SK-N-SH (cell line): Measurements from ENCODE around the gene GALNT13. TPM values are rescaled to one million over a fixed set of nuclear protein-coding genes. Genes with fewer than 3 reads are reported as not detected.

Experiments used
- CTCF ChIA-PET: fragments of 300-600, 350-600 bp; formaldehyde crosslinking; extraction: SDS; loops from one replicate; lab custom pipeline; 2021; lab: Yijun Ruan, JAX
- POLR2A ChIA-PET: fragments of 350-600 bp; sonication (Branson Sonifier 250); formaldehyde crosslinking; extraction: SDS; loops from one replicate; lab custom pipeline; 2020; ENCODE audit warnings: antibody characterized with exemption, inconsistent platforms; lab: Yijun Ruan, JAX
- DNase-seq: peaks from one replicate; pipeline ENCODE4 v3.0.0; 2012
- H2AFZ ChIP-seq: fragments of 200-600 bp; sonication (generic); 2 replicates; pipeline ENCODE4 v1.8.1; 2016; ENCODE audit warnings: antibody characterized with exemption, mild to moderate bottlenecking, low read depth
- H3F3A ChIP-seq: fragments of 200-600 bp; sonication (generic); replicated peaks from 2 replicates; pipeline ENCODE3; 2016; ENCODE audit warnings: antibody characterized with exemption, mild to moderate bottlenecking; ENCODE audit not compliant: insufficient read depth
- H3K27ac ChIP-seq, 2 experiments: fragments of 200-500 bp in 1 of 2; fragments of 200-600 bp in 1 of 2; sonication (Bioruptor generic) in 1 of 2; sonication (generic), shearing (Covaris generic) in 1 of 2; 2 replicates each; pipeline versions ENCODE4 v1.5.1 to v1.6.1; 2014 to 2016; ENCODE audit warnings: low read depth in 2 of 2, inconsistent platforms in 1 of 2, low read length in 1 of 2, mild to moderate bottlenecking in 1 of 2, mixed read lengths in 1 of 2
- H3K27me3 ChIP-seq: fragments of 200-600 bp; sonication (generic), shearing (Covaris generic); 2 replicates; pipeline ENCODE4 v1.6.1; 2016; ENCODE audit warnings: mixed run types; ENCODE audit not compliant: insufficient read depth
- H3K36me3 ChIP-seq, 2 experiments: fragments of 200-500 bp in 1 of 2; fragments of 200-600 bp in 1 of 2; sonication (Bioruptor generic) in 1 of 2; sonication (generic) in 1 of 2; replicated peaks in 1 of 2; 2 replicates each; pipeline versions ENCODE3 to v1.5.1; 2014 to 2016; ENCODE audit warnings: low read length in 1 of 2, mild to moderate bottlenecking in 1 of 2; ENCODE audit not compliant: insufficient read depth in 2 of 2, control insufficient read depth in 1 of 2
- H3K4me1 ChIP-seq, 2 experiments: fragments of 200-500 bp in 1 of 2; fragments of 200-600 bp in 1 of 2; sonication (Bioruptor generic) in 1 of 2; sonication (generic), shearing (Covaris generic) in 1 of 2; 2 replicates each; pipeline versions ENCODE4 v1.5.1 to v1.6.1; 2014 to 2016; ENCODE audit warnings: low read depth in 1 of 2, low read length in 1 of 2, mixed run types in 1 of 2; ENCODE audit not compliant: insufficient read depth in 2 of 2, control insufficient read depth in 1 of 2
- H3K4me2 ChIP-seq: fragments of 200-600 bp; sonication (generic), shearing (Covaris generic); 2 replicates; pipeline ENCODE4 v1.6.1; 2017; ENCODE audit warnings: mixed run types
- H3K4me3 ChIP-seq, 2 experiments: fragments of 200-500 bp in 1 of 2; fragments of 200-600 bp in 1 of 2; sonication (Bioruptor generic) in 1 of 2; sonication (generic), shearing (Covaris generic) in 1 of 2; 2 replicates each; pipeline versions ENCODE4 v1.5.1 to v1.8.1; 2014 to 2016; ENCODE audit warnings: low read depth in 2 of 2, inconsistent platforms in 1 of 2, low read length in 1 of 2, mild to moderate bottlenecking in 1 of 2, mixed read lengths in 1 of 2, moderate library complexity in 1 of 2
- H3K79me2 ChIP-seq: fragments of 200-600 bp; sonication (generic); 2 replicates; pipeline ENCODE4 v1.8.1; 2017; ENCODE audit warnings: mild to moderate bottlenecking; ENCODE audit not compliant: insufficient read depth
- H3K9ac ChIP-seq: fragments of 200-600 bp; sonication (generic); 2 replicates; pipeline ENCODE4 v1.6.1; 2017; ENCODE audit warnings: mixed run types
- H3K9me2 ChIP-seq: fragments of 200-600 bp; sonication (generic); 2 replicates; pipeline ENCODE4 v1.6.1; 2017; ENCODE audit warnings: mixed run types
- H3K9me3 ChIP-seq: fragments of 200-600 bp; sonication (generic); 2 replicates; pipeline ENCODE4 v1.6.1; 2017; ENCODE audit warnings: mixed run types, mild to moderate bottlenecking, moderate library complexity
- H4K20me1 ChIP-seq: fragments of 200-600 bp; sonication (generic); 2 replicates; pipeline ENCODE4 v1.6.1; 2017; ENCODE audit warnings: mild to moderate bottlenecking, mixed run types; ENCODE audit not compliant: insufficient read depth
- CHD2 ChIP-seq: fragments of 150-350 bp; IDR thresholded peaks from 2 replicates; pipeline ENCODE4 v1.6.1; 2018; ENCODE audit warnings: low read length; ENCODE audit not compliant: partially characterized antibody
- ELF1 ChIP-seq: IDR thresholded peaks from 2 replicates; pipeline ENCODE4 v1.4.0; 2012
- EZH2phosphoT487 ChIP-seq: fragments of 200-600 bp; sonication (generic); IDR thresholded peaks from 2 replicates; pipeline ENCODE4 v1.6.1; 2017; ENCODE audit warnings: low read depth, mixed run types, mild to moderate bottlenecking, antibody characterized with exemption, moderate library complexity, borderline replicate concordance
- FOXM1 ChIP-seq: IDR thresholded peaks from 2 replicates; pipeline ENCODE4 v1.4.0; 2012; ENCODE audit warnings: low read depth, mild to moderate bottlenecking
- JUND ChIP-seq: IDR thresholded peaks from 2 replicates; pipeline ENCODE4 v1.4.0; 2012
- NFIC ChIP-seq: IDR thresholded peaks from 2 replicates; pipeline ENCODE4 v1.4.0; 2012; ENCODE audit warnings: borderline replicate concordance
- NRF1 ChIP-seq: IDR thresholded peaks from 2 replicates; pipeline ENCODE4 v1.6.1; 2012; ENCODE audit warnings: low read depth, mild to moderate bottlenecking, low read length
- RXRA ChIP-seq: IDR thresholded peaks from 2 replicates; pipeline ENCODE4 v1.4.0; 2012; ENCODE audit warnings: low read depth, mild to moderate bottlenecking, borderline replicate concordance
- TAF1 ChIP-seq: IDR thresholded peaks from 2 replicates; pipeline ENCODE4 v1.6.1; 2012; ENCODE audit warnings: low read depth, mild to moderate bottlenecking, low read length, moderate library complexity, borderline replicate concordance
- TEAD4 ChIP-seq: IDR thresholded peaks from 2 replicates; pipeline ENCODE4 v1.4.0; 2012; ENCODE audit warnings: mild to moderate bottlenecking, borderline replicate concordance; ENCODE audit not compliant: insufficient read depth
- USF1 ChIP-seq: IDR thresholded peaks from 2 replicates; pipeline ENCODE4 v1.4.0; 2012; ENCODE audit warnings: low read depth, borderline replicate concordance
- YY1 ChIP-seq: IDR thresholded peaks from 2 replicates; pipeline ENCODE4 v1.4.0; 2012; ENCODE audit warnings: low read depth, mild to moderate bottlenecking
- WGBS: methylation state at CpG from one replicate; pipeline ENCODE4 v1.1.6; 2017; ENCODE audit warnings: low lambda C conversion rate; 5-methylcytosine and 5-hydroxymethylcytosine counted together
- polyA plus RNA-seq, 3 experiments: library from polyadenylated mRNA; depleted of rRNA; stranded (reverse); fragments of >200 nt; gene quantifications; 2 replicates each; pipeline ENCODE4 v1.2.3, GENCODE V29; 2012
- TF ChIP-seq, protein P1 (sequence below): fragments of 150-350 bp; IDR thresholded peaks from 2 replicates; pipeline ENCODE4 v1.6.1; 2016; ENCODE audit warnings: mild to moderate bottlenecking, low read depth, low read length
- TF ChIP-seq, protein P2 (sequence below): IDR thresholded peaks from 2 replicates; pipeline ENCODE4; 2012
- TF ChIP-seq, protein P3 (sequence below): fragments of 150-350 bp; IDR thresholded peaks from 2 replicates; pipeline ENCODE4 v1.6.1; 2017; ENCODE audit warnings: antibody characterized with exemption, low read length, low read depth, borderline replicate concordance
- TF ChIP-seq, protein P4 (sequence below): IDR thresholded peaks from 2 replicates; pipeline ENCODE4 v1.6.1; 2012; ENCODE audit warnings: mild to moderate bottlenecking, low read depth, low read length, moderate library complexity

Gene GALNT13
- polyA plus RNA-seq, 1 of the 3 experiments (the other 2 are of a cell fraction), result 0.33 TPM

- TF ChIP-seq EZH2phosphoT487 (no peak), TEAD4 (no peak), NFIC (no peak), ELF1 (no peak), USF1 (no peak), FOXM1 (no peak), CHD2 (no peak), JUND (no peak)
- TF ChIP-seq, protein P1, sequence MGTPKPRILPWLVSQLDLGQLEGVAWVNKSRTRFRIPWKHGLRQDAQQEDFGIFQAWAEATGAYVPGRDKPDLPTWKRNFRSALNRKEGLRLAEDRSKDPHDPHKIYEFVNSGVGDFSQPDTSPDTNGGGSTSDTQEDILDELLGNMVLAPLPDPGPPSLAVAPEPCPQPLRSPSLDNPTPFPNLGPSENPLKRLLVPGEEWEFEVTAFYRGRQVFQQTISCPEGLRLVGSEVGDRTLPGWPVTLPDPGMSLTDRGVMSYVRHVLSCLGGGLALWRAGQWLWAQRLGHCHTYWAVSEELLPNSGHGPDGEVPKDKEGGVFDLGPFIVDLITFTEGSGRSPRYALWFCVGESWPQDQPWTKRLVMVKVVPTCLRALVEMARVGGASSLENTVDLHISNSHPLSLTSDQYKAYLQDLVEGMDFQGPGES, result no peak
- TF ChIP-seq, protein P2, sequence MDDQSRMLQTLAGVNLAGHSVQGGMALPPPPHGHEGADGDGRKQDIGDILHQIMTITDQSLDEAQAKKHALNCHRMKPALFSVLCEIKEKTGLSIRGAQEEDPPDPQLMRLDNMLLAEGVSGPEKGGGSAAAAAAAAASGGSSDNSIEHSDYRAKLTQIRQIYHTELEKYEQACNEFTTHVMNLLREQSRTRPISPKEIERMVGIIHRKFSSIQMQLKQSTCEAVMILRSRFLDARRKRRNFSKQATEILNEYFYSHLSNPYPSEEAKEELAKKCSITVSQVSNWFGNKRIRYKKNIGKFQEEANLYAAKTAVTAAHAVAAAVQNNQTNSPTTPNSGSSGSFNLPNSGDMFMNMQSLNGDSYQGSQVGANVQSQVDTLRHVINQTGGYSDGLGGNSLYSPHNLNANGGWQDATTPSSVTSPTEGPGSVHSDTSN, result no peak
- Histone ChIP-seq H3K4me2 (no peak overlapping the region), H3K4me3 (no peak overlapping the region), H2AFZ (no peak overlapping the region), H3K79me2 (no peaks in the 10 kb centered on the region), H3K27me3 (no peaks in the 10 kb centered on the region), H3K9ac (no peak overlapping the region), H3F3A (no peaks in the 10 kb centered on the region), H3K4me1 (no peaks in the 10 kb centered on the region), H3K27ac (no peak overlapping the region), H3K9me3 (no peaks in the 10 kb centered on the region; the same call in 1 of the 2 replicates), H4K20me1 (no peaks in the 10 kb centered on the region), H3K9me2 (no peaks in the 10 kb centered on the region), H3K36me3 (no peaks in the 10 kb centered on the region)
- ChIA-PET POLR2A (no interaction called here), CTCF (no interaction called here)
- 42% methylated on average over 3 of the region's 3 CpGs for WGBS
- DNase-seq, result no peak
Measured at GRCh38 chr2:154032220-154032619, 160.5 kb downstream of the GALNT13 start.

GRCh38 chr2:154046493-154046892, 174.8 kb downstream of the GALNT13 start:
- H3F3A ChIP-seq, result no peaks in the 10 kb centered on the region
- TF ChIP-seq NRF1, result no peak
- TF ChIP-seq, protein P3, sequence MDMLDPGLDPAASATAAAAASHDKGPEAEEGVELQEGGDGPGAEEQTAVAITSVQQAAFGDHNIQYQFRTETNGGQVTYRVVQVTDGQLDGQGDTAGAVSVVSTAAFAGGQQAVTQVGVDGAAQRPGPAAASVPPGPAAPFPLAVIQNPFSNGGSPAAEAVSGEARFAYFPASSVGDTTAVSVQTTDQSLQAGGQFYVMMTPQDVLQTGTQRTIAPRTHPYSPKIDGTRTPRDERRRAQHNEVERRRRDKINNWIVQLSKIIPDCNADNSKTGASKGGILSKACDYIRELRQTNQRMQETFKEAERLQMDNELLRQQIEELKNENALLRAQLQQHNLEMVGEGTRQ, result no peak
- TF ChIP-seq, protein P4, sequence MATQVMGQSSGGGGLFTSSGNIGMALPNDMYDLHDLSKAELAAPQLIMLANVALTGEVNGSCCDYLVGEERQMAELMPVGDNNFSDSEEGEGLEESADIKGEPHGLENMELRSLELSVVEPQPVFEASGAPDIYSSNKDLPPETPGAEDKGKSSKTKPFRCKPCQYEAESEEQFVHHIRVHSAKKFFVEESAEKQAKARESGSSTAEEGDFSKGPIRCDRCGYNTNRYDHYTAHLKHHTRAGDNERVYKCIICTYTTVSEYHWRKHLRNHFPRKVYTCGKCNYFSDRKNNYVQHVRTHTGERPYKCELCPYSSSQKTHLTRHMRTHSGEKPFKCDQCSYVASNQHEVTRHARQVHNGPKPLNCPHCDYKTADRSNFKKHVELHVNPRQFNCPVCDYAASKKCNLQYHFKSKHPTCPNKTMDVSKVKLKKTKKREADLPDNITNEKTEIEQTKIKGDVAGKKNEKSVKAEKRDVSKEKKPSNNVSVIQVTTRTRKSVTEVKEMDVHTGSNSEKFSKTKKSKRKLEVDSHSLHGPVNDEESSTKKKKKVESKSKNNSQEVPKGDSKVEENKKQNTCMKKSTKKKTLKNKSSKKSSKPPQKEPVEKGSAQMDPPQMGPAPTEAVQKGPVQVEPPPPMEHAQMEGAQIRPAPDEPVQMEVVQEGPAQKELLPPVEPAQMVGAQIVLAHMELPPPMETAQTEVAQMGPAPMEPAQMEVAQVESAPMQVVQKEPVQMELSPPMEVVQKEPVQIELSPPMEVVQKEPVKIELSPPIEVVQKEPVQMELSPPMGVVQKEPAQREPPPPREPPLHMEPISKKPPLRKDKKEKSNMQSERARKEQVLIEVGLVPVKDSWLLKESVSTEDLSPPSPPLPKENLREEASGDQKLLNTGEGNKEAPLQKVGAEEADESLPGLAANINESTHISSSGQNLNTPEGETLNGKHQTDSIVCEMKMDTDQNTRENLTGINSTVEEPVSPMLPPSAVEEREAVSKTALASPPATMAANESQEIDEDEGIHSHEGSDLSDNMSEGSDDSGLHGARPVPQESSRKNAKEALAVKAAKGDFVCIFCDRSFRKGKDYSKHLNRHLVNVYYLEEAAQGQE, result no peak
- TF ChIP-seq TAF1, result no peak
- no peak for TF ChIP-seq TEAD4
- TF ChIP-seq YY1, result no peak
- no peak for TF ChIP-seq RXRA
- TF ChIP-seq ELF1, result no peak
- TF ChIP-seq FOXM1, result no peak
- no peak overlapping the region for H3K4me3 ChIP-seq
- no peak overlapping the region for H3K9ac ChIP-seq
- H4K20me1 ChIP-seq, result no peaks in the 10 kb centered on the region
- CTCF ChIA-PET, result no interaction called here
- no peak overlapping the region for H3K4me2 ChIP-seq
- no peaks in the 10 kb centered on the region for H3K9me2 ChIP-seq
- no peaks in the 10 kb centered on the region for H3K27me3 ChIP-seq
- no peaks in the 10 kb centered on the region for H3K9me3 ChIP-seq
- no peaks in the 10 kb centered on the region for H3K79me2 ChIP-seq
- WGBS, result 72% methylated on average over 1 of the region's 1 CpG
- H3K4me1 ChIP-seq, result no peaks in the 10 kb centered on the region; a peak in 1 of 4 replicates
- no peak overlapping the region for H2AFZ ChIP-seq
- no peak overlapping the region for H3K27ac ChIP-seq
- no peaks in the 10 kb centered on the region for H3K36me3 ChIP-seq
- DNase-seq, result no peak
- POLR2A ChIA-PET, result no interaction called here
